ENCODE measurements around the gene CEP112. TPM values are rescaled to one million over a fixed set of nuclear protein-coding genes. Genes with fewer than 3 reads are reported as not detected.

The CEP112 gene
- total and polyA plus RNA-seq, 8 donors, result 15.1 to 23.8 (median 19.7) TPM

- Histone ChIP-seq H3K4me3 (no peak overlapping the region), H3K27ac (no peak overlapping the region), H3K9me3 (no peaks in the 10 kb centered on the region), H3K4me1 (no peaks in the 10 kb centered on the region), H3K36me3 (no peaks in the 10 kb centered on the region), H3K27me3 (no peaks in the 10 kb centered on the region)
- ATAC-seq (no peak), DNase-seq (no peak)
- no peak for TF ChIP-seq CTCF (IDR thresholded peaks at IDR 0.05)
- intact Hi-C loops (cut with DNase I), result no loop called here
Measured at GRCh38 chr17:65891231-65891735, 300.6 kb downstream of the CEP112 start.

DNA sequence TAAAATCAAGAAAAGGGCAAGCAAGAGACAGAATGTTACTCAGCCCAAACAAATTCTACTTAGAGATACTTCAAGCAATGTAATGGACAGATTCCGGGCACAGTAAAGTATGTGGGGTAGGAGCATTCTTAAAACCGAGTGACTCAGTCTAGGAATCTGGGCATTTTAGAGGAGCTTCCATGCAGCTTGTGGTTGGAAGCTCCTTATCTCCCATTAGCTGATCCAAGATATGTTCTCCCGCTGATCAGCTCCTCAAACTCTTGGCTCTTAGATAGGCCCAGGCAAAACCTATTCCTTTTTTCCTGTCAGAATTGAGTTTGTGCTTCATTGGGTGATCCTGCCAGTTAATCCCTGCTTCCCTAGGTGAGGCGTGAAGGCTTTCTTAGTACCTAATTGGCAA is 303.3 kb downstream of the CEP112 start:
- no peak overlapping the region for H3K4me3 ChIP-seq
- no peak for TF ChIP-seq CTCF (IDR thresholded peaks at IDR 0.05)
- no peaks in the 10 kb centered on the region for H3K36me3 ChIP-seq
- no peaks in the 10 kb centered on the region for H3K4me1 ChIP-seq
- H3K27ac ChIP-seq, result no peak overlapping the region
- no peaks in the 10 kb centered on the region for H3K27me3 ChIP-seq
- DNase-seq, result no peak
- H3K9me3 ChIP-seq, result no peaks in the 10 kb centered on the region
- peak; percentile 54 for ATAC-seq
- intact Hi-C loops (cut with DNase I), result no loop called here

DNA sequence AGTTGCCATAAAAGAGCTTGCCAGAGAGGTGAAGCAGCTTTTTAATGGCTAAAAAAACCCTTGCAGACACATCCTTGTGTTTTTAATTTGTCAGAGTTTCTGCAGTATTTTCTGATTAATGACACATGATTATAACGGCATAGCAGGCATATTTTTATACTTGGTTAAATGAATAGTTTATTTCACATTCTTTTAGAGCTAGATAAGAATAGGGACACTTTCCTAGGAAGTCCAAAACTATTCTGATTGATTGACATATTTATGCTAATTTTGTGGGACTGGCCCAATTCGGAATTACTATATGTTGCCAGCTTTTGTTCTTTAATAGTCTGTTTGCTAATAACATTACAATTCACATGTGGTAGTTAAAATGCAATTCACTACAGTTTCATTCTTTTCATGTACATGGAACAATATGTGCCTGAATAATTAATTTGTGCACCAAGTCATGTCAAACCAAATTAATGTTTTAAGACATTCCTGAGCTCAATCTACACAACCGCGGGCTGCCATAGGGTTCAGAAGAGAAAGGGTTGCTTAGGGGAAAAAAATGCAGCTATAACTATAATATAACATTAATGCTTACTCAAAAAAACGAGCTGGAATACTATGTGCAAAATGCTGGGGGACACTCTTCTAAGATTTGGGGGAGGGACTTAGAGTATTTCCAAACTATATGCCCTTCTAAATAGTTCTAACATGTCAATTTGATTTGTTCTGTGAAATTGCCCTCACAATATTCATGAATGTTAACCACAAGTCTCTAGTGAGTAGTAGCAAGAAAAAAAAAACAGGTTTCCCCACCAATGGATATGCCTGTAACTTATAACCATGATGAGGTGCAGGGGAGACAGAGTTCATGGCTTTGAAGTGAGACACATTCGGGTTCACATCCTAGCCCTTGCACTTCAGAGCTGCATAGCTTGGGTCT is 305.4 kb downstream of the CEP112 start:
- Histone ChIP-seq H3K27ac (no peak overlapping the region), H3K9me3 (no peaks in the 10 kb centered on the region), H3K27me3 (no peaks in the 10 kb centered on the region), H3K36me3 (no peaks in the 10 kb centered on the region), H3K4me3 (no peak overlapping the region), H3K4me1 (no peaks in the 10 kb centered on the region)
- intact Hi-C loops (cut with DNase I), result no loop called here
- TF ChIP-seq CTCF (IDR thresholded peaks at IDR 0.05), result no peak
- ATAC-seq (no peak), DNase-seq (no peak)

DNA sequence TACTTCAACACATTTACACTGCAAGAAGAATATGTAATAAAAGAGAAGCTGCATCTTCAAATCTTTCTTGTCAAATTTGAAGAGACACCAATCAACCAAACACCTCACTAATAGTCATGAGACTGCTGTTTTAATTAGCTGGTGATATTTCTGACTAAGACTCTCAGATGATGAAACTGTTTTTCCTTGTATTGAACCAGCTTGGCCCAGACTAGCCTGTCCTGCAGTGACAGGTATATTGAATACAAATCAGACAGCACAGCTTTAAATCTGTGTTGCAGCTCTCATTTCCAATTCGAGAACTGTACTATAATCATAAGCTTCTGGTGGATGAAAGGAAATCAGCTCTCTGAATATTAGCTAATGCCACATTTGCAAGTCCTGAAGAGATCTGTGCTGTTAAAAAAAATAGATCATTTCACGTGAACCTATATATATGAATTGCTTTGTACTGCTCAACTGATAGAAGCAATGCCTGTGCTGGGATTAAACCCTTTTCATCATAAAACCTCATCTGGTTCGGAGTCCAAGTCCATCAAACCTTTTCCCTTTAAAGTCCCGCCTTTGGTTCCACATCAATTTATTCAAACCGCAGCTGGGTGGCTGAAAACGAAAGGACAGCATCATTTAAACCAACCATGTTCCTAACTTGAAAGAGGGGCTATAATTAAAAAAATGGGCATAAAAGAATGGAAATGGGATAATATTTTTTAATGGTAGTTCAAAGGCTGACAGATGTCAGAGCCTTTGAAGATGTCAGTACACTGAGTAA is 306.2 kb downstream of the CEP112 start:
- H3K9me3 ChIP-seq, result no peaks in the 10 kb centered on the region
- H3K4me1 ChIP-seq, result no peaks in the 10 kb centered on the region
- no peak overlapping the region for H3K27ac ChIP-seq
- no peaks in the 10 kb centered on the region for H3K27me3 ChIP-seq
- DNase-seq, result no peak
- intact Hi-C loops (cut with DNase I), result no loop called here
- H3K4me3 ChIP-seq, result no peak overlapping the region
- no peak for TF ChIP-seq CTCF (IDR thresholded peaks at IDR 0.05)
- no peaks in the 10 kb centered on the region for H3K36me3 ChIP-seq
- no peak for ATAC-seq

GRCh38 chr17:65876985-65877384 is 314.9 kb downstream of the CEP112 start:
- intact Hi-C loops (cut with DNase I), result no loop called here
- Histone ChIP-seq H3K9me3 (peaks cover 0 to 15% of the 10 kb centered on the region in 2 donors), H3K36me3 (peaks cover 0 to 5% of the 10 kb centered on the region in 2 donors), H3K4me1 (no peaks in the 10 kb centered on the region), H3K27me3 (no peaks in the 10 kb centered on the region), H3K27ac (no peak overlapping the region), H3K4me3 (no peak overlapping the region)
- no peak for ATAC-seq
- DNase-seq, result no peak
- TF ChIP-seq CTCF (IDR thresholded peaks at IDR 0.05), result no peak

Data from left lung (tissue), 10 donors.